Measurements from ENCODE around the gene CLCF1. TPM values are rescaled to one million over a fixed set of nuclear protein-coding genes. Genes with fewer than 3 reads are reported as not detected.

Gene CLCF1
- total and polyA plus RNA-seq, 2 of the 13 experiments (the other 11 are each of a cell fraction or from before 2014, with no cell fraction given), result 0.49 to 0.78 TPM

DNA sequence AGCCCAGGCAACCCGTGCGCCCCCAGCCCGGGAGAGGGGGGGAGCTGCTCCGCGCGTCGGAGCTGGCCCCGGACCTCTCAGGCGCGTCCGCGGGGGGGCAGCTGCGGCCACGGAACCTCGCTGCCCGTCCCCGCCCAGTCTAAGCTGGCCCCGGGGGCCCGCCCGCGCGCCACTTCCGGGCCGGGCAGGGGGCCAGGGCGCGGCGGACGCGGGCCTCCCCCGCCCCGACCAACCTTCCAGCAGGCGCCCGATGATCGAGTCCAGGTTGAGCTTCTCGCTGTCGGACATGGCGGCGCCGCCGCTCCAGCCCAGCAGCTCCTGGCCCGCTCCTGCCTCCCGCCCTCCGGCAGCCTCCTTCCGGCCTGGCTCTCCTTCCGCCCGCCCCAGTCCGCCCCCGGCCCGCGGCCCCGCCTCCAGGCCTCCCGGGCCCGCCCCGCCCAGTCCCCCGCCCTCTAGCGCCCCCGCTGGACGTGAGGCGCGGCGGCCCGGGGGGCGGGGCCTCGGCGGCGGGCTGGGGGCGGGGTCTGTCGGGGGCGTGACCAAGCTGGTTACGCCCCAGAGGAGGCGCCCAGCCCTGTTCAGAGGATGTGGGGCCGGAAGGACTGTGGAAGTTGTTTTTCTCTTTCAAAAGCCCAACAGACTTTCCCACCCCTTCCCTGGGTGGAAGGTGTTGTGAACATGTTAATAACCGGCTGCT, 28.2 kb upstream of the CLCF1 start, which contains the start of gene PPP1CA (continued):
- TF ChIP-seq, protein P1, sequence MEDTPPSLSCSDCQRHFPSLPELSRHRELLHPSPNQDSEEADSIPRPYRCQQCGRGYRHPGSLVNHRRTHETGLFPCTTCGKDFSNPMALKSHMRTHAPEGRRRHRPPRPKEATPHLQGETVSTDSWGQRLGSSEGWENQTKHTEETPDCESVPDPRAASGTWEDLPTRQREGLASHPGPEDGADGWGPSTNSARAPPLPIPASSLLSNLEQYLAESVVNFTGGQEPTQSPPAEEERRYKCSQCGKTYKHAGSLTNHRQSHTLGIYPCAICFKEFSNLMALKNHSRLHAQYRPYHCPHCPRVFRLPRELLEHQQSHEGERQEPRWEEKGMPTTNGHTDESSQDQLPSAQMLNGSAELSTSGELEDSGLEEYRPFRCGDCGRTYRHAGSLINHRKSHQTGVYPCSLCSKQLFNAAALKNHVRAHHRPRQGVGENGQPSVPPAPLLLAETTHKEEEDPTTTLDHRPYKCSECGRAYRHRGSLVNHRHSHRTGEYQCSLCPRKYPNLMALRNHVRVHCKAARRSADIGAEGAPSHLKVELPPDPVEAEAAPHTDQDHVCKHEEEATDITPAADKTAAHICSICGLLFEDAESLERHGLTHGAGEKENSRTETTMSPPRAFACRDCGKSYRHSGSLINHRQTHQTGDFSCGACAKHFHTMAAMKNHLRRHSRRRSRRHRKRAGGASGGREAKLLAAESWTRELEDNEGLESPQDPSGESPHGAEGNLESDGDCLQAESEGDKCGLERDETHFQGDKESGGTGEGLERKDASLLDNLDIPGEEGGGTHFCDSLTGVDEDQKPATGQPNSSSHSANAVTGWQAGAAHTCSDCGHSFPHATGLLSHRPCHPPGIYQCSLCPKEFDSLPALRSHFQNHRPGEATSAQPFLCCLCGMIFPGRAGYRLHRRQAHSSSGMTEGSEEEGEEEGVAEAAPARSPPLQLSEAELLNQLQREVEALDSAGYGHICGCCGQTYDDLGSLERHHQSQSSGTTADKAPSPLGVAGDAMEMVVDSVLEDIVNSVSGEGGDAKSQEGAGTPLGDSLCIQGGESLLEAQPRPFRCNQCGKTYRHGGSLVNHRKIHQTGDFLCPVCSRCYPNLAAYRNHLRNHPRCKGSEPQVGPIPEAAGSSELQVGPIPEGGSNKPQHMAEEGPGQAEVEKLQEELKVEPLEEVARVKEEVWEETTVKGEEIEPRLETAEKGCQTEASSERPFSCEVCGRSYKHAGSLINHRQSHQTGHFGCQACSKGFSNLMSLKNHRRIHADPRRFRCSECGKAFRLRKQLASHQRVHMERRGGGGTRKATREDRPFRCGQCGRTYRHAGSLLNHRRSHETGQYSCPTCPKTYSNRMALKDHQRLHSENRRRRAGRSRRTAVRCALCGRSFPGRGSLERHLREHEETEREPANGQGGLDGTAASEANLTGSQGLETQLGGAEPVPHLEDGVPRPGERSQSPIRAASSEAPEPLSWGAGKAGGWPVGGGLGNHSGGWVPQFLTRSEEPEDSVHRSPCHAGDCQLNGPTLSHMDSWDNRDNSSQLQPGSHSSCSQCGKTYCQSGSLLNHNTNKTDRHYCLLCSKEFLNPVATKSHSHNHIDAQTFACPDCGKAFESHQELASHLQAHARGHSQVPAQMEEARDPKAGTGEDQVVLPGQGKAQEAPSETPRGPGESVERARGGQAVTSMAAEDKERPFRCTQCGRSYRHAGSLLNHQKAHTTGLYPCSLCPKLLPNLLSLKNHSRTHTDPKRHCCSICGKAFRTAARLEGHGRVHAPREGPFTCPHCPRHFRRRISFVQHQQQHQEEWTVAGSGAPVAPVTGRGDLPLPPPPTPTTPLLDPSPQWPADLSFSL (CRISPR knock-in tag; IDR thresholded peaks at IDR 0.05), result no peak
- TF ChIP-seq ZNF543 (CRISPR knock-in tag; IDR thresholded peaks at IDR 0.05) (no peak), U2AF1 (optimal IDR thresholded peaks at IDR 0.05; ENCODE audit: low read depth, low read length) (no peak), ZNF569 (CRISPR knock-in tag; IDR thresholded peaks at IDR 0.05; ENCODE audit: borderline replicate concordance) (no peak), TEAD2 (CRISPR knock-in tag; IDR thresholded peaks at IDR 0.05) (no peak), FOXK1 (CRISPR knock-in tag; IDR thresholded peaks at IDR 0.05; ENCODE audit: borderline replicate concordance, low read depth) (0 out of 2 replicates have a peak, but pooled peaks have one; percentile 16), ELF4 (CRISPR knock-in tag; IDR thresholded peaks at IDR 0.05; ENCODE audit: borderline replicate concordance) (0 out of 2 replicates have a peak, but pooled peaks have one; percentile 14), ZNF781 (CRISPR knock-in tag; IDR thresholded peaks at IDR 0.05; ENCODE audit: borderline replicate concordance, not compliant biosample characterization) (no peak), IKZF1 (IDR thresholded peaks at IDR 0.05) (no peak), MATR3 (CRISPR knock-in tag; IDR thresholded peaks at IDR 0.05) (no peak), TBX2 (CRISPR knock-in tag; IDR thresholded peaks at IDR 0.05; ENCODE audit: borderline replicate concordance) (peak; percentile 12; the same call in 1 of the 2 replicates), NR2F2 (IDR thresholded peaks at IDR 0.05; ENCODE audit: borderline replicate concordance, low read depth) (no peak), ZSCAN29 (CRISPR knock-in tag; conservative IDR thresholded peaks at IDR 0.05) (no peak), ZNF746 (CRISPR knock-in tag; IDR thresholded peaks at IDR 0.05) (peak; percentile 20; the same call in 1 of the 2 replicates)
- TF ChIP-seq, protein P2, sequence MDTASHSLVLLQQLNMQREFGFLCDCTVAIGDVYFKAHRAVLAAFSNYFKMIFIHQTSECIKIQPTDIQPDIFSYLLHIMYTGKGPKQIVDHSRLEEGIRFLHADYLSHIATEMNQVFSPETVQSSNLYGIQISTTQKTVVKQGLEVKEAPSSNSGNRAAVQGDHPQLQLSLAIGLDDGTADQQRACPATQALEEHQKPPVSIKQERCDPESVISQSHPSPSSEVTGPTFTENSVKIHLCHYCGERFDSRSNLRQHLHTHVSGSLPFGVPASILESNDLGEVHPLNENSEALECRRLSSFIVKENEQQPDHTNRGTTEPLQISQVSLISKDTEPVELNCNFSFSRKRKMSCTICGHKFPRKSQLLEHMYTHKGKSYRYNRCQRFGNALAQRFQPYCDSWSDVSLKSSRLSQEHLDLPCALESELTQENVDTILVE (CRISPR knock-in tag; IDR thresholded peaks at IDR 0.05), result no peak
- TF ChIP-seq, protein P3, sequence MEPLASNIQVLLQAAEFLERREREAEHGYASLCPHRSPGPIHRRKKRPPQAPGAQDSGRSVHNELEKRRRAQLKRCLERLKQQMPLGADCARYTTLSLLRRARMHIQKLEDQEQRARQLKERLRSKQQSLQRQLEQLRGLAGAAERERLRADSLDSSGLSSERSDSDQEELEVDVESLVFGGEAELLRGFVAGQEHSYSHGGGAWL (CRISPR knock-in tag; IDR thresholded peaks at IDR 0.05), result no peak; the same call in 1 of the 2 replicates
- TF ChIP-seq, protein P4, sequence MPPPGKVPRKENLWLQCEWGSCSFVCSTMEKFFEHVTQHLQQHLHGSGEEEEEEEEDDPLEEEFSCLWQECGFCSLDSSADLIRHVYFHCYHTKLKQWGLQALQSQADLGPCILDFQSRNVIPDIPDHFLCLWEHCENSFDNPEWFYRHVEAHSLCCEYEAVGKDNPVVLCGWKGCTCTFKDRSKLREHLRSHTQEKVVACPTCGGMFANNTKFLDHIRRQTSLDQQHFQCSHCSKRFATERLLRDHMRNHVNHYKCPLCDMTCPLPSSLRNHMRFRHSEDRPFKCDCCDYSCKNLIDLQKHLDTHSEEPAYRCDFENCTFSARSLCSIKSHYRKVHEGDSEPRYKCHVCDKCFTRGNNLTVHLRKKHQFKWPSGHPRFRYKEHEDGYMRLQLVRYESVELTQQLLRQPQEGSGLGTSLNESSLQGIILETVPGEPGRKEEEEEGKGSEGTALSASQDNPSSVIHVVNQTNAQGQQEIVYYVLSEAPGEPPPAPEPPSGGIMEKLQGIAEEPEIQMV (CRISPR knock-in tag; IDR thresholded peaks at IDR 0.05; ENCODE audit: low read depth), result no peak
- TF ChIP-seq, protein P5, sequence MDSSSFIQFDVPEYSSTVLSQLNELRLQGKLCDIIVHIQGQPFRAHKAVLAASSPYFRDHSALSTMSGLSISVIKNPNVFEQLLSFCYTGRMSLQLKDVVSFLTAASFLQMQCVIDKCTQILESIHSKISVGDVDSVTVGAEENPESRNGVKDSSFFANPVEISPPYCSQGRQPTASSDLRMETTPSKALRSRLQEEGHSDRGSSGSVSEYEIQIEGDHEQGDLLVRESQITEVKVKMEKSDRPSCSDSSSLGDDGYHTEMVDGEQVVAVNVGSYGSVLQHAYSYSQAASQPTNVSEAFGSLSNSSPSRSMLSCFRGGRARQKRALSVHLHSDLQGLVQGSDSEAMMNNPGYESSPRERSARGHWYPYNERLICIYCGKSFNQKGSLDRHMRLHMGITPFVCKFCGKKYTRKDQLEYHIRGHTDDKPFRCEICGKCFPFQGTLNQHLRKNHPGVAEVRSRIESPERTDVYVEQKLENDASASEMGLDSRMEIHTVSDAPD (CRISPR knock-in tag; IDR thresholded peaks at IDR 0.05), result no peak

All from HepG2 (cell line).